Endometrial microvascular endothelial cells (primary cell): ENCODE measurements around the gene TPSB2. TPM values are rescaled to one million over a fixed set of nuclear protein-coding genes. Genes with fewer than 3 reads are reported as not detected.
"Not testable (repeated sequence)": the region's sequence is repeated elsewhere in the genome, so short reads cannot be mapped to it uniquely, and the experiment has no call there.

Experiments used
- in situ Hi-C: cut with HindIII; loops from 2 replicates; pipeline ENCODE4 v1.10.0; 2017; ENCODE audit warnings: low sequenced_read_pairs, low pct_unique_long_range_greater_than_20kb; ENCODE audit errors: inconsistent ontology term
- total RNA-seq: library from RNA; depleted of rRNA; stranded (reverse); fragments of >200 nt; gene quantifications from one replicate; pipeline ENCODE4 v1.2.3, GENCODE V29; 2015; ENCODE audit errors: inconsistent ontology term

The TPSB2 gene
- total RNA-seq, 1 donor from 2014 or later: not detected

GRCh38 chr16:1244881-1245280 is 14.9 kb upstream of the TPSB2 start:
- in situ Hi-C loops: no loop called here

DNA sequence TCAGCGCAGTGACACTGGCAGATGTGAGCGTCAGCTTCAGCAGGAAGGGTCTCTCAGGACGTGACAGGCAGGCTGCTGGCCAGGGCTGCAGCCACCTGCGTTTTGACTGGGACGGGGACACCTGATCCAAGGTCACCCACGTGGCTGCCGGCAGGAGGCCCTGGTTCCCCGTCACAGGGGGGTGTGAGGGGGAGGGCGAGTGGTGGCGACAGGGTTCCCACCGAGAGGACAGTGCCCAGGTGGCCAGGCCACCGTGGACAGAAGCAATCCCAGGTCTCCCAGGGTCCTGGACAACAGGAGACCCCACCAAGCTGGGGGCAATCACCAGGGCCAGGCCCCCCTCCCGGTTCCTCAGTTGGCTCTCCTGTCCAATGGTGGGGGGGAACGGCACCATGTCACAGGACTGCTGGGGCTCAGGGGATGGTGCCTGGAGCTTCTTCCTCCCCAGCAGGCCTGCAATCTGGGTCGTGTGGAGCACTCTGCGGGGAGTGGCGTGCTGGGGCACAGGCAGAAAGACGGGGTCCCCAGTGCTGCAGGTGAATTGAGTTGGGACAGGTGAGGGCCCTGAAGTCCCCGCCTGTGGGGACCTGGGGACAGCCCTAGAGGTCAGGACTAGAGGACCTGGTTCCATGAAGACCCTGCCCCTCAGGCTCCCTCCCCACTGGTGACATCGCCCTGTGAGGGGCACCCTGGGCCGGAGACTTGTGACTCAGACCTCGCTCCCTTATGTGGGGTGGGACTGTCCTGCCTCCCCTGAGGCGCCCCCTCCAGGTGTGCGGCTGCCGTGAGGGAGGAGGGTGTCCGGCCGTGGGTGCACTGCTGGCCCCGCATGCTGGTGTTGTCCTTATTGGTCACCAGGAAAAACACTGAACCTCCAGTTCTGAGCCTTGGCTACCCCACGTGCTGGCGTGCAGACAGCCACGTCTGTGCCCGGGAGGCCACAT is 14.2 kb upstream of the TPSB2 start:
- in situ Hi-C loops: not testable (repeated sequence)

DNA sequence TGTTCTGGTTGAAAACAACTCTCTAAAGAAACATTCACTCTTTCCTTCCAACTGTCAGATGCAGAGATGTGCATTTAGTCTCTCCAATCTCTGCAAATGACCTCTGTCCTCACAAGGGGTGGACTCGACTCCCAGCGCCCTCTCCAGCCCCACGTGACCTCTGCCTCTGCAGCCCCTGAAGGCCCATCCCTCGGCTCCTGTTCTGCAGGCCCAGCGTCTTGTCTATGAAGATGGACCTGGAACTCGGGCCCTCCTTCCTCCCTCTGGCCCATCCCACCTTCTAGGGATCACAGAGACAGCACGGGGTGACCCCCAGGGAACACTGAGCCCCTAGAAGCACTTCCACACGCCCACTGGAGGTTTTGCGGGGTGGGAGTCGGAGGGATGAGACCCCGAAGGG is 13.4 kb upstream of the TPSB2 start:
- in situ Hi-C loops: not testable (repeated sequence)

DNA sequence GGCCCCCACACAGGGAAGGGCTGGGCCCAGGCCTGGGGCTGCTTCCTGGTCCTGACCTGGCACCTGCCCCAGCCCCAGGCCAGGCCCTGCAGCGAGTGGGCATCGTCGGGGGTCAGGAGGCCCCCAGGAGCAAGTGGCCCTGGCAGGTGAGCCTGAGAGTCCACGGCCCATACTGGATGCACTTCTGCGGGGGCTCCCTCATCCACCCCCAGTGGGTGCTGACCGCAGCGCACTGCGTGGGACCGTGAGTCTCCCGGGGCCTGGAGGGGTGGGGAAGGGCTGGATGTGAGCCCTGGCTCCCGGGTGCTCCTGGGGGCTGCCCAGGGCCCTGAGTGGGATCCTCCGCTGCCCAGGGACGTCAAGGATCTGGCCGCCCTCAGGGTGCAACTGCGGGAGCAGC is 11.1 kb upstream of the TPSB2 start:
- in situ Hi-C loops: not testable (repeated sequence)

DNA sequence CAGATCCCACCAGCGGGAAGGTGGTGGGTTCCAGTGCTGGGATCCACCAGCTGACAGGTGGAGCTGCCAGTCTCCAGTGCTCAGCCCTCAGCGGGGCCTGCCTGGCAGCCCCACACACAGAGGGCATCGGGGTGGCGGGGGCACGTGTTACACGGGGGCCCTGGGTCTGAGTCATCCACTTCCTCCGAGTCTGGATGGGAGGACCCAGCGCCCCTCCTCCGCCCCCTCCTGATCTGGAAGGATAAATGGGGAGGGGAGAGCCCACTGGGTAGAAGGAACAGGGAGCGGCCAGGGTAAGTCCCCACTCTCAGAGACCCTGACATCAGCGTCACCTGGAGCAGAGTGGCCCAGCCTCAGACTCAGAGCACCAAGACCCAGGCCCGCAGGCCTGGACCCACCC is 10.5 kb upstream of the TPSB2 start, which contains the start of gene TPSAB1:
TPSAB1 (plus strand) TSS at position 270 of the 400 bp plus-strand sequence. CDS start 234 bp downstream, outside the sequence.
- in situ Hi-C loops: not testable (repeated sequence)

DNA sequence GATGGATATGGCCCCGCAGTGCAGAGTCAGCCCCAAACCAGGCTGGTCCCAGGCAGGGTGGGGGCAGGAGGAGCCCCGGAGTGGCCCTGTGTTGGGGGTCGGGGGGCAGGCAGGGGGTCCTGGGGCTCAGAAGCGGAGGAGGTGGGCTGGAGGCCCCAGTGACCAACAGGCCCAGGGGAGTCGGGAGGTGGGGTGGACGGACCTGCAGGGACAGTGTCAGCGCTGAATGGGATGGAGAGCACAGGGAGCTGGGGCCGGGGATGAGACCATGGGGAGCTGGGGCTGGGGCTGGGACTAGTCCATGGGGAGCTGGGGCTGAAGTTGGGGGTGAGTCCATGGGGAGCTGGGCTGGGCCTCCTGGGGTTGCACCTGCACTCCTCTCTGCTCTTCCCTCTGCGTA is 9.6 kb upstream of the TPSB2 start:
- in situ Hi-C loops: not testable (repeated sequence)

GRCh38 chr16:1238909-1239308 is 8.9 kb upstream of the TPSB2 start:
- in situ Hi-C loops: not testable (repeated sequence)

DNA sequence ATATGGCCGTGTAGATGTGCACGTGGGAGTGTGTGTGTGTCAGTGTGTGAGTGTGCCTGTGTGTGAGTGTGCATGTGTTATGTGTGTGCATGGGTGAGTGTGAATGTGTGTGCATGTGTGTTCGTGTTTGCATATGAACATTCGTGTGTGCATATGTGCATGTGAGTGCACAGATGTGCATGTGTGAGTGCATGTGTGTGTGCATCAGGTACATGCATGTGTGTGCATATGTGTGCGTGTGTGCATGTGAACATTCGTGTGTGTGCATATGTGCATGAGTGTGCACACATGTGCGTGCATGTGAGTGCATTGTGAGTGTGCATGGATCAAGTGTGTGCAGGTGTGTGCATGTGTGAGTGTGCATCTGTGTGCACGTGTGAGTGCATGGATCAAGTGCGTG is 8.0 kb upstream of the TPSB2 start:
- in situ Hi-C loops: no loop called here

DNA sequence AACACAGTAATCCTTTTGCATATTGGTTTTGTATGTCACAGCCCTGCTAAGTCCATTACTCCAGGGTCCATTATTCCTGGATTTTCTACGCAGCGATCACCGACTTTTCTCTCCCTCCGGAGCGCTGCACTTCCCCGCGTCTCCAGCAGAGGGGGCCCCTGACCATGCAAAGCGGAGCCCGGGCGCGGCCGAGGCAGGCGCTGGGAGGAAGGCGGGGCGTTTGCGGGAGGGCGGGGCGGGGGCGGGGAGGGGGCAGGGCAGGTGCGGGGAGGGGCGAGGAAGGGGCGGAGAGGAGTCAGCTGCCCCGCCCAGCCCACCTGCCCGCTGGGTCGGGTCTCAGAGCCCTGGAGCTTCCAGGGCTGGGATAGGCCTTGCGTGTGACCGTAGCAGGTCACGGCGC is 6.7 kb upstream of the TPSB2 start:
- in situ Hi-C loops: not testable (repeated sequence)

- in situ Hi-C loops: not testable (repeated sequence)
These were observed 2.2 kb upstream of the TPSB2 start for GRCh38 chr16:1232049-1232748.

- in situ Hi-C loops: not testable (repeated sequence)
These were observed 1.3 kb upstream of the TPSB2 start for GRCh38 chr16:1231301-1231700.

DNA sequence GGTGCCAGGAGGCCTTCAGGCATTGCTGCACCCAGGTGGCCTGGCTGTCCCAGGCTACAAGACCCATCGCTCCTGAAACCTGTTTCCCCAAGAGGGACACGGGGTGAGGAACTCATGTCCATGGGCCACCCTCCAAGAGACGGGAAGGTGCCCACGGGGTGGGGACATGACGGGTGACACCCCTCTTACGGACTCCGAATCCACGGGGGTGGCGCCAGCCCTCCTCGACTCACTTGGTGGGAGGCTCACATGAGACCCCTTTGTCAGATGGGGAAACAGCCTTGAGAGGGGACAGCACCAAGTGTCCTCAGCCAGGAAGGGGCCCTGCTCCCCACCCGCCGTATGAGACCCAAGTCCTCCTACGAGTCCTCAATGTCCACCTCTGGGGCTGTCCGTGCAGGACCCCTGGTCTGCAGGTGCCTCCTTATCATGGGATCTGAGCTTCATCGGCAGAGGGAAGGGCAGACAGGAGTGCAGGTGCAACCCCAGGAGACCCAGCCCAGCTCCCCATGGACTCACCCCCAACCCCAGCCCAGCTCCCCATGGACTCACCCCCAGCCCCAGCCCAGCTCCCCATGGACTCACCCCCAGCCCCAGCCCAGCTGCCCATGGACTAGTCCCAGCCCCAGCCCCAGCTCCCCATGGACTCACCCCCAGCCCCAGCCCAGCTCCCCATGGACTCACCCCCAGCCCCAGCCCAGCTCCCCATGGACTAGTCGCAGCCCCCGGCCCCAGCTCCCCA is 658 bp upstream of the TPSB2 start:
- in situ Hi-C loops: not testable (repeated sequence)

GRCh38 chr16:1229476-1229875 is 508 bp downstream of the TPSB2 start:
- in situ Hi-C loops: not testable (repeated sequence)

DNA sequence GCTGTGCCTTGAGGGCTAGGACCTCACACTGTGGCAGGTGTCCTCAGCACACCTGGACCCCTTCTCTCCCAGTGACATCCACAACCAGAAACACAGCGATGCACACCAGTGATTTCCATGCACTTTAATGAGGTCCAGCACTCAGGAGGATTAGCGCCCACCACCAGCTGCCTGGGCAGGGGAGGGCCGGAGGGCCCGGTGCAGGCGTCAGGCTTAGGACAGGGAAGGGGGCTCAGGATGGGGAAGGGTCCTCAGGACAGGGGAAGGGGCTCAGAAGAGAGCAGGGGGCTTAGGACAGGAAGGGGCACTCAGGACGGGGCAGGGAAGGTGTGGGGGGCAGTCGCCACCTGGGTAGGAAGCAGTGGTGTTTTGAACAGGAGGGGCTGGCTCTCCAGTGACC is 1.8 kb downstream of the TPSB2 start:
- in situ Hi-C loops: not testable (repeated sequence)

GRCh38 chr16:1226692-1227091 is 3.3 kb downstream of the TPSB2 start:
- in situ Hi-C loops: not testable (repeated sequence)

- in situ Hi-C loops: not testable (repeated sequence)
These were observed 4.2 kb downstream of the TPSB2 start for GRCh38 chr16:1225728-1226311.

GRCh38 chr16:1225051-1225451 is 4.9 kb downstream of the TPSB2 start, which contains the start of gene TPSG1:
TPSG1 (minus strand) TSS chr16:1225268; CDS start chr16:1225252, 16 bp downstream.
- in situ Hi-C loops: no loop called here

DNA sequence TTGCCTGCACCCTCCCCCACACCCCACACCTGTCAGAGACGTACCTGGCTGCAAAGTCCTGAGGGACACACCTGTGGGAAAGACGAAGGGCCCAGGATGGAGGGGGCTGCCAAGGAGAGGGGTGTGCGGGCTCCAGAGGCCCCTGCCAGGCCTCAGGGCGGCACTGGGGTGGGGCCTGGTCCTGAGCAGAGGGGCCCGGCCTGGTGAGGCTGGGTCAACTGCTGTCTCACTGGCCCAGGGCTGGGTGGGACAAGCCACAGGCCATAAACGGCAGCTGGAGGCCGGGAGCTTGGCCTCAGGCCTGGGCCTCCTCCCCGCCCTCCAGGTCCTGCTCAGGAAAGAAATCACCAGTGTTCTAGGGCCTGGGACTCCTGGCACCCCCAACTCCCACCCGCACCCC is 5.4 kb downstream of the TPSB2 start:
- in situ Hi-C loops: no loop called here
